H9 (cell line): ENCODE results near the gene KAZN. TPM values are rescaled to one million over a fixed set of nuclear protein-coding genes. Genes with fewer than 3 reads are reported as not detected.

Experiments
- DNase-seq: peaks from one replicate; pipeline ENCODE4 v3.0.0-alpha.2; 2017
- H2AFZ ChIP-seq: one replicate; pipeline ENCODE4 v1.6.1; 2013; ENCODE audit warnings: mild to moderate bottlenecking, low read length, control low read depth, moderate library complexity
- H2AK5ac ChIP-seq: 2 replicates; pipeline ENCODE4 v1.6.1; 2013; ENCODE audit warnings: low read length, control low read depth, mixed read lengths; ENCODE audit not compliant: insufficient read length
- H2BK120ac ChIP-seq: one replicate; pipeline ENCODE4 v1.6.1; 2013; ENCODE audit warnings: low read depth, mild to moderate bottlenecking, low read length, control low read depth, inconsistent platforms; ENCODE audit not compliant: poor library complexity, severe bottlenecking
- H2BK12ac ChIP-seq: 2 replicates; pipeline ENCODE4 v1.6.1; 2013; ENCODE audit warnings: low read length, control low read depth, mixed read lengths, low read depth; ENCODE audit not compliant: insufficient read length
- H2BK15ac ChIP-seq: 2 replicates; pipeline ENCODE4 v1.6.1; 2013; ENCODE audit warnings: low read depth, low read length, control low read depth
- H2BK20ac ChIP-seq: one replicate; pipeline ENCODE4 v1.6.1; 2013; ENCODE audit warnings: low read depth, mild to moderate bottlenecking, low read length, control low read depth, inconsistent platforms; ENCODE audit not compliant: poor library complexity, severe bottlenecking
- H2BK5ac ChIP-seq: 2 replicates; pipeline ENCODE4 v1.6.1; 2013; ENCODE audit warnings: low read length, control low read depth, mixed read lengths; ENCODE audit not compliant: insufficient read length
- H3K14ac ChIP-seq: 2 replicates; pipeline ENCODE4 v1.6.1; 2013; ENCODE audit warnings: low read length, control low read depth; ENCODE audit not compliant: insufficient read depth
- H3K18ac ChIP-seq: 2 replicates; pipeline ENCODE4 v1.6.1; 2013; ENCODE audit warnings: low read depth, mild to moderate bottlenecking, mixed read lengths, low read length, control low read depth; ENCODE audit not compliant: insufficient read length
- H3K23ac ChIP-seq: 2 replicates; pipeline ENCODE4 v1.6.1; 2013; ENCODE audit warnings: low read length, control low read depth, mixed read lengths, low read depth; ENCODE audit not compliant: insufficient read length
- H3K23me2 ChIP-seq: 2 replicates; pipeline ENCODE4 v1.6.1; 2013; ENCODE audit warnings: low read depth, mild to moderate bottlenecking, mixed read lengths, low read length, control low read depth; ENCODE audit not compliant: insufficient read length, poor library complexity, severe bottlenecking
- H3K27ac ChIP-seq: 2 replicates; pipeline ENCODE4 v1.5.1; 2013; ENCODE audit warnings: low read length, control low read depth, mixed read lengths, low read depth; ENCODE audit not compliant: insufficient read length
- H3K27me3 ChIP-seq: 2 replicates; pipeline ENCODE4 v1.6.1; 2013; ENCODE audit warnings: low read length, control low read depth, inconsistent platforms; ENCODE audit not compliant: insufficient read depth
- H3K4ac ChIP-seq: 2 replicates; pipeline ENCODE4 v1.6.1; 2013; ENCODE audit warnings: low read depth, mild to moderate bottlenecking, control low read depth, inconsistent platforms, low read length, moderate library complexity
- H3K4me1 ChIP-seq: 2 replicates; pipeline ENCODE4 v1.6.1; 2013; ENCODE audit warnings: low read length, control low read depth, inconsistent platforms; ENCODE audit not compliant: insufficient read depth
- H3K4me2 ChIP-seq: 2 replicates; pipeline ENCODE4 v1.6.1; 2013; ENCODE audit warnings: low read length, control low read depth, mixed read lengths; ENCODE audit not compliant: insufficient read length, insufficient read depth
- H3K56ac ChIP-seq: 2 replicates; pipeline ENCODE4 v1.6.1; 2013; ENCODE audit warnings: low read depth, mild to moderate bottlenecking, mixed read lengths, low read length, control low read depth; ENCODE audit not compliant: insufficient read length
- H3K79me1 ChIP-seq: 2 replicates; pipeline ENCODE4 v1.6.1; 2013; ENCODE audit warnings: low read depth, mild to moderate bottlenecking, moderate library complexity, low read length, control low read depth, inconsistent platforms; ENCODE audit not compliant: insufficient read depth, poor library complexity, severe bottlenecking
- H3K79me2 ChIP-seq: 2 replicates; pipeline ENCODE4 v1.6.1; 2013; ENCODE audit warnings: low read length, control low read depth, inconsistent platforms; ENCODE audit not compliant: insufficient read depth
- H3K9ac ChIP-seq: 2 replicates; pipeline ENCODE4 v1.6.1; 2013; ENCODE audit warnings: low read length, control low read depth, mixed read lengths; ENCODE audit not compliant: insufficient read length; ENCODE audit errors: extremely low read depth
- H3K9me3 ChIP-seq: one replicate; pipeline ENCODE4 v1.6.1; 2013; ENCODE audit warnings: low read depth, low read length, inconsistent platforms; ENCODE audit not compliant: control insufficient read depth
- H3T11ph ChIP-seq: one replicate; pipeline ENCODE4 v1.6.1; 2013; ENCODE audit warnings: mild to moderate bottlenecking, low read length, control low read depth, inconsistent platforms
- H4K20me1 ChIP-seq: one replicate; pipeline ENCODE4 v1.6.1; 2013; ENCODE audit not compliant: control insufficient read depth, insufficient read length, insufficient read depth
- H4K5ac ChIP-seq: 2 replicates; pipeline ENCODE4 v1.6.1; 2013; ENCODE audit warnings: low read depth, mild to moderate bottlenecking, mixed read lengths, low read length, control low read depth; ENCODE audit not compliant: insufficient read length
- H4K8ac ChIP-seq: replicated peaks from 2 replicates; pipeline ENCODE4 v1.6.1; 2013; ENCODE audit warnings: low read length, control low read depth, mixed read lengths, low read depth; ENCODE audit not compliant: insufficient read length
- H4K91ac ChIP-seq: 2 replicates; pipeline ENCODE4 v1.6.1; 2013; ENCODE audit warnings: low read depth, mild to moderate bottlenecking, moderate library complexity, mixed read lengths, low read length, control low read depth; ENCODE audit not compliant: insufficient read length
- H3K27ac Mint-ChIP-seq, 3 experiments: 2 replicates in 2 of 3; 3 replicates in 1 of 3; pipeline ENCODE4 v1.8.0; 2020 to 2021; ENCODE audit warnings: mixed read lengths in 3 of 3, mild to moderate bottlenecking in 1 of 3, moderate library complexity in 1 of 3
- H3K27me3 Mint-ChIP-seq: 2 replicates; pipeline ENCODE4 v1.8.0; 2021; ENCODE audit warnings: low read depth, mild to moderate bottlenecking, moderate library complexity, mixed read lengths
- H3K36me3 Mint-ChIP-seq, 3 experiments: 2 replicates in 2 of 3; 3 replicates in 1 of 3; pipeline ENCODE4 v1.8.0; 2020 to 2021; ENCODE audit warnings: low read depth in 3 of 3, mixed read lengths in 3 of 3; ENCODE audit not compliant: insufficient read depth in 1 of 3
- H3K4me1 Mint-ChIP-seq, 2 experiments: 2 replicates each; pipeline ENCODE4 v1.8.0; 2020; ENCODE audit warnings: mixed read lengths in 2 of 2
- H3K4me3 Mint-ChIP-seq, 2 experiments: 2 replicates in 1 of 2; 3 replicates in 1 of 2; pipeline ENCODE4 v1.8.0; 2020 to 2021; ENCODE audit warnings: mild to moderate bottlenecking in 2 of 2, mixed read lengths in 2 of 2, moderate library complexity in 1 of 2
- H3K9me3 Mint-ChIP-seq, 2 experiments: 2 replicates in 1 of 2; 3 replicates in 1 of 2; pipeline ENCODE4 v1.8.0; 2020; ENCODE audit warnings: mild to moderate bottlenecking in 2 of 2, mixed read lengths in 2 of 2, moderate library complexity in 1 of 2
- CTCF ChIP-seq: fragments of 200-600 bp; sonication (generic); conservative IDR thresholded peaks from 3 replicates; pipeline ENCODE4 v1.8.0; 2021; ENCODE audit warnings: antibody characterized with exemption, mild to moderate bottlenecking
- WGBS: extraction: QIAGEN DNeasy Blood & Tissue Kit; methylation state at CpG from one replicate; pipeline ENCODE4 v1.1.7; 2013; ENCODE audit warnings: missing lambda C conversion rate, low lambda C conversion rate, mixed read lengths; ENCODE audit not compliant: insufficient read length; ENCODE audit errors: extremely low coverage; 5-methylcytosine and 5-hydroxymethylcytosine counted together
- total RNA-seq: library from RNA; stranded (reverse); gene quantifications from 2 replicates; pipeline ENCODE4 v1.2.1, GENCODE V29; 2021

Gene KAZN
- total RNA-seq, 1 experiment from 2014 or later = 7.6 TPM

GRCh38 chr1:15023976-15024375 is 425.5 kb downstream of the KAZN start:
- no peaks in the 10 kb centered on the region for H3K23me2 ChIP-seq
- no peaks in the 10 kb centered on the region for H3K27me3 ChIP-seq
- no peak overlapping the region for H3K23ac ChIP-seq
- H3K79me1 ChIP-seq = no peaks in the 10 kb centered on the region
- no peak overlapping the region for H2BK5ac ChIP-seq
- no peaks in the 10 kb centered on the region for H3K9me3 ChIP-seq
- H4K5ac ChIP-seq = no peak overlapping the region
- H3K9ac ChIP-seq = no peak overlapping the region
- no peak overlapping the region for H4K8ac ChIP-seq
- no peak overlapping the region for H2AFZ ChIP-seq
- H3K27me3 Mint-ChIP-seq = peaks cover 4% of the 10 kb centered on the region
- TF ChIP-seq CTCF = no peak
- H3K56ac ChIP-seq = no peak overlapping the region
- H3K9me3 Mint-ChIP-seq = no peaks in the 10 kb centered on the region
- WGBS = no CpG with 5 or more reads among the region's 8 CpGs
- H2BK15ac ChIP-seq = no peak overlapping the region
- H3K4me3 Mint-ChIP-seq = no peak overlapping the region
- peak overlapping the region in 1 of 3 experiments; percentile 41; a peak in 1 of 7 replicates for H3K27ac Mint-ChIP-seq
- H2BK120ac ChIP-seq = no peak overlapping the region
- DNase-seq = no peak
- no peak overlapping the region for H4K91ac ChIP-seq
- no peak overlapping the region for H3K27ac ChIP-seq
- peaks cover 2% of the 10 kb centered on the region for H4K20me1 ChIP-seq
- H2AK5ac ChIP-seq = no peak overlapping the region
- no peaks in the 10 kb centered on the region for H3K36me3 Mint-ChIP-seq
- H3K4ac ChIP-seq = no peak overlapping the region
- H3K79me2 ChIP-seq = no peaks in the 10 kb centered on the region
- no peak overlapping the region for H2BK20ac ChIP-seq
- H3K4me1 ChIP-seq = peaks cover 4% of the 10 kb centered on the region; the same call in 1 of the 2 replicates
- H3K4me2 ChIP-seq = no peak overlapping the region
- H3K18ac ChIP-seq = no peak overlapping the region
- H3T11ph ChIP-seq = no peak overlapping the region
- no peak overlapping the region for H3K14ac ChIP-seq
- no peak overlapping the region for H2BK12ac ChIP-seq
- H3K4me1 Mint-ChIP-seq = peaks cover 30 to 41% of the 10 kb centered on the region in 2 experiments
